MM.1S (cell line): ENCODE measurements around the gene SSTR4.

Experiments used
- CTCF ChIP-seq: fragments of 300-600 bp; sonication (generic); IDR thresholded peaks from 2 replicates; pipeline ENCODE4 v1.5.1; 2016; ENCODE audit warnings: antibody characterized with exemption, low read length, mixed read lengths
- EZH2 ChIP-seq: fragments of 300-600 bp; sonication (generic); optimal IDR thresholded peaks from 2 replicates; pipeline ENCODE3; 2017; ENCODE audit warnings: low read depth, mild to moderate bottlenecking, antibody characterized with exemption, low read length, mixed read lengths
- EZH2phosphoT487 ChIP-seq: fragments of 300-600 bp; sonication (generic); IDR thresholded peaks from 2 replicates; pipeline ENCODE4 v1.6.1; 2018; ENCODE audit warnings: antibody characterized with exemption, low read length

GRCh38 chr20:23063168-23063567, 28.1 kb downstream of the SSTR4 start:
- no peak for TF ChIP-seq CTCF
- no peak for TF ChIP-seq EZH2
- TF ChIP-seq EZH2phosphoT487 = no peak
